CD14-positive monocyte (primary cell): ENCODE data around the gene CMTM2. TPM values are rescaled to one million over a fixed set of nuclear protein-coding genes. Genes with fewer than 3 reads are reported as not detected.
"Not testable (repeated sequence)": the region's sequence is repeated elsewhere in the genome, so short reads cannot be mapped to it uniquely, and the experiment has no call there.

Source experiments
- DNase-seq, 3 donors: peaks; one replicate each; pipeline ENCODE4 v3.0.0-alpha.2; 2011 to 2022
- H2AFZ ChIP-seq: 2 replicates; pipeline ENCODE4 v1.6.0; 2012; ENCODE audit warnings: mild to moderate bottlenecking, low read depth, low read length, inconsistent platforms; ENCODE audit not compliant: insufficient read depth, poor library complexity, severe bottlenecking
- H3K27ac ChIP-seq, 2 donors: 1 replicate in 1 of 2; 2 replicates in 1 of 2; pipeline ENCODE4 v1.5.1; 2012 to 2013; ENCODE audit warnings: low read length in 2 of 2, control low read depth in 1 of 2, inconsistent platforms in 1 of 2, low read depth in 1 of 2, mild to moderate bottlenecking in 1 of 2
- H3K27me3 ChIP-seq, 2 donors: one replicate each; pipeline versions ENCODE4 v1.6.0 to v1.6.1; 2011 to 2013; ENCODE audit warnings: low read length in 2 of 2; ENCODE audit not compliant: control insufficient read depth in 2 of 2, insufficient read depth in 2 of 2
- H3K36me3 ChIP-seq, 2 donors: replicated peaks in 1 of 2; 1 replicate in 1 of 2; 2 replicates in 1 of 2; pipeline versions ENCODE4 v1.5.1 to v1.6.1; 2012 to 2013; ENCODE audit warnings: low read length in 2 of 2, control low read depth in 1 of 2, inconsistent platforms in 1 of 2, mild to moderate bottlenecking in 1 of 2; ENCODE audit not compliant: insufficient read depth in 2 of 2, control insufficient read depth in 1 of 2
- H3K4me1 ChIP-seq, 2 donors: 1 replicate in 1 of 2; 2 replicates in 1 of 2; pipeline versions ENCODE4 v1.5.1 to v1.6.1; 2012 to 2013; ENCODE audit warnings: low read length in 2 of 2, control low read depth in 1 of 2, inconsistent platforms in 1 of 2, mild to moderate bottlenecking in 1 of 2, moderate library complexity in 1 of 2; ENCODE audit not compliant: insufficient read depth in 2 of 2, control insufficient read depth in 1 of 2
- H3K4me2 ChIP-seq: replicated peaks from 2 replicates; pipeline ENCODE3; 2012; ENCODE audit warnings: low read length, moderate library complexity, mild to moderate bottlenecking; ENCODE audit not compliant: poor library complexity, severe bottlenecking; ENCODE audit errors: extremely low read depth
- H3K4me3 ChIP-seq, 3 experiments: fragments of 200-600 bp in 1 of 3; sonication (generic) in 1 of 3; replicated peaks in 1 of 3; 1 replicate in 2 of 3; 2 replicates in 1 of 3; pipeline ENCODE4 v1.5.1; 2011 to 2013; ENCODE audit warnings: low read length in 3 of 3, mild to moderate bottlenecking in 3 of 3, control low read depth in 2 of 3, low read depth in 2 of 3, inconsistent platforms in 1 of 3, moderate library complexity in 1 of 3
- H3K79me2 ChIP-seq: 2 replicates; pipeline ENCODE4 v1.6.0; 2012; ENCODE audit warnings: mild to moderate bottlenecking, control low read depth, inconsistent platforms, low read length, moderate library complexity; ENCODE audit not compliant: insufficient read depth
- H3K9ac ChIP-seq: 2 replicates; pipeline ENCODE4 v1.6.0; 2017; ENCODE audit warnings: low read length, mild to moderate bottlenecking; ENCODE audit not compliant: insufficient read depth, poor library complexity, severe bottlenecking
- H3K9me3 ChIP-seq, 2 donors: replicated peaks in 1 of 2; 1 replicate in 1 of 2; 2 replicates in 1 of 2; pipeline versions ENCODE4 v1.5.1 to v1.6.1; 2012 to 2013; ENCODE audit warnings: low read length in 2 of 2, control low read depth in 1 of 2; ENCODE audit not compliant: control insufficient read depth in 1 of 2, insufficient read depth in 1 of 2
- H4K20me1 ChIP-seq: 2 replicates; pipeline ENCODE4 v1.6.0; 2012; ENCODE audit warnings: mild to moderate bottlenecking, low read length, control low read depth, moderate library complexity; ENCODE audit not compliant: insufficient read depth
- H3K27ac Mint-ChIP-seq, 7 donors: one replicate each; pipeline ENCODE4 v1.8.0; 2020; ENCODE audit warnings: mild to moderate bottlenecking in 7 of 7, mixed read lengths in 7 of 7, moderate library complexity in 6 of 7, inconsistent platforms in 2 of 7
- H3K27me3 Mint-ChIP-seq, 3 donors: one replicate each; pipeline ENCODE4 v1.8.0; 2021 to 2022; ENCODE audit warnings: low read depth in 3 of 3, mild to moderate bottlenecking in 3 of 3, mixed read lengths in 3 of 3, moderate library complexity in 3 of 3, inconsistent platforms in 1 of 3
- H3K36me3 Mint-ChIP-seq, 2 donors: one replicate each; pipeline ENCODE4 v1.8.0; 2020; ENCODE audit warnings: mixed read lengths in 2 of 2, inconsistent platforms in 1 of 2, mild to moderate bottlenecking in 1 of 2
- H3K4me1 Mint-ChIP-seq: one replicate; pipeline ENCODE4 v1.8.0; 2020; ENCODE audit warnings: mild to moderate bottlenecking, mixed read lengths
- H3K4me3 Mint-ChIP-seq, 2 donors: one replicate each; pipeline ENCODE4 v1.8.0; 2020; ENCODE audit warnings: mild to moderate bottlenecking in 2 of 2, mixed read lengths in 2 of 2, moderate library complexity in 1 of 2
- H3K9me3 Mint-ChIP-seq, 7 donors: one replicate each; pipeline ENCODE4 v1.8.0; 2020 to 2022; ENCODE audit warnings: mixed read lengths in 7 of 7, mild to moderate bottlenecking in 6 of 7, moderate library complexity in 6 of 7, inconsistent platforms in 2 of 7
- WGBS: methylation state at CpG from one replicate; pipeline ENCODE4 v1.1.5; 2013; ENCODE audit warnings: missing lambda C conversion rate; ENCODE audit not compliant: insufficient coverage; 5-methylcytosine and 5-hydroxymethylcytosine counted together
- intact Hi-C, 2 donors: fragments of 100-400 bp; cut with micrococcal nuclease; formaldehyde crosslinking; loops; one replicate each; pipeline versions ENCODE4 v1.15.0 to v1.15.1; 2023
- polyA plus RNA-seq, 3 donors: library from polyadenylated mRNA; depleted of rRNA in 1 of 3; unstranded in 2 of 3; stranded (reverse) in 1 of 3; fragments of 300-500 nt in 2 of 3; fragments of >200 nt in 1 of 3; fragmentation: Illumina TruSeq in 2 of 3; gene quantifications; 1 replicate in 2 of 3; 2 replicates in 1 of 3; pipeline ENCODE4 v1.2.3, GENCODE V29; 2012 to 2021
- TF ChIP-seq, protein P1 (sequence below): fragments of 200-600 bp; IDR thresholded peaks from one replicate; pipeline ENCODE4 v1.8.0; 2022; ENCODE audit warnings: antibody characterized with exemption, mild to moderate bottlenecking

CMTM2 gene
- polyA plus RNA-seq, 3 donors, result 11.0 to 41.6 (median 39.1) TPM

DNA sequence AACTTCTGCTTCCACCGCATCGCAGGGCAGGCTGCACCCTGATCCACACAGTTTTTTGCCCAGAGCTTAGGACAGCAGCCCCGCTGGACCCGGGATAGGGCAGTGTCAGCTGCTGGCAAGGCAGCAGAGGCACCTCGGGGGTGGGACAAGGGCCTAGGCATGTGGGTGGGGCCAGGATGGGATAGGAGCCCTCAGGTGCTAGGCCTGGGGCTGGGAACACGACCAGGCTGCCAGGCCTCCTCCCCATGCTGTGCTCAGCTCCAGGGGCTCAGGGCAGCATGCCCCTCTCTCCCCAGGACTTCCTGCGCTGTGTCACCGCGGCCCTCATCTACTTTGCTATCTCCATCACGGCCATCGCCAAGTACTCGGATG is 29.9 kb downstream of the CMTM2 start:
- Mint-ChIP-seq H3K27ac (peak overlapping the region in 1 of 7 donors; percentile 57), H3K36me3 (peaks cover 57 to 66% of the 10 kb centered on the region in 2 donors), H3K9me3 (no peaks in the 10 kb centered on the region), H3K27me3 (peaks cover 1 to 3% (median 1%) of the 10 kb centered on the region in 3 donors), H3K4me3 (no peak overlapping the region), H3K4me1 (peaks cover 34% of the 10 kb centered on the region)
- no peak overlapping the region for H3K4me2 ChIP-seq
- H3K27me3 ChIP-seq, result no peaks in the 10 kb centered on the region
- H3K4me1 ChIP-seq, result peaks cover 36 to 39% of the 10 kb centered on the region in 2 donors
- peaks cover 81% of the 10 kb centered on the region for H4K20me1 ChIP-seq
- intact Hi-C loops, result loop anchor here (5.0 to 10.0 kb wide), 2 partner anchors 202 to 256 kb away; no protein-coding TSS in a partner anchor
- H3K9ac ChIP-seq, result no peak overlapping the region
- H3K27ac ChIP-seq, result no peak overlapping the region
- H3K79me2 ChIP-seq, result peaks cover 53% of the 10 kb centered on the region
- H2AFZ ChIP-seq, result no peak overlapping the region
- 94% methylated on average over 10 of the region's 12 CpGs for WGBS
- TF ChIP-seq, protein P1, sequence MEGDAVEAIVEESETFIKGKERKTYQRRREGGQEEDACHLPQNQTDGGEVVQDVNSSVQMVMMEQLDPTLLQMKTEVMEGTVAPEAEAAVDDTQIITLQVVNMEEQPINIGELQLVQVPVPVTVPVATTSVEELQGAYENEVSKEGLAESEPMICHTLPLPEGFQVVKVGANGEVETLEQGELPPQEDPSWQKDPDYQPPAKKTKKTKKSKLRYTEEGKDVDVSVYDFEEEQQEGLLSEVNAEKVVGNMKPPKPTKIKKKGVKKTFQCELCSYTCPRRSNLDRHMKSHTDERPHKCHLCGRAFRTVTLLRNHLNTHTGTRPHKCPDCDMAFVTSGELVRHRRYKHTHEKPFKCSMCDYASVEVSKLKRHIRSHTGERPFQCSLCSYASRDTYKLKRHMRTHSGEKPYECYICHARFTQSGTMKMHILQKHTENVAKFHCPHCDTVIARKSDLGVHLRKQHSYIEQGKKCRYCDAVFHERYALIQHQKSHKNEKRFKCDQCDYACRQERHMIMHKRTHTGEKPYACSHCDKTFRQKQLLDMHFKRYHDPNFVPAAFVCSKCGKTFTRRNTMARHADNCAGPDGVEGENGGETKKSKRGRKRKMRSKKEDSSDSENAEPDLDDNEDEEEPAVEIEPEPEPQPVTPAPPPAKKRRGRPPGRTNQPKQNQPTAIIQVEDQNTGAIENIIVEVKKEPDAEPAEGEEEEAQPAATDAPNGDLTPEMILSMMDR, result no peak
- no peaks in the 10 kb centered on the region for H3K9me3 ChIP-seq
- DNase-seq, result no peak
- peaks cover 57 to 68% of the 10 kb centered on the region in 2 donors for H3K36me3 ChIP-seq
- H3K4me3 ChIP-seq, result no peak overlapping the region

DNA sequence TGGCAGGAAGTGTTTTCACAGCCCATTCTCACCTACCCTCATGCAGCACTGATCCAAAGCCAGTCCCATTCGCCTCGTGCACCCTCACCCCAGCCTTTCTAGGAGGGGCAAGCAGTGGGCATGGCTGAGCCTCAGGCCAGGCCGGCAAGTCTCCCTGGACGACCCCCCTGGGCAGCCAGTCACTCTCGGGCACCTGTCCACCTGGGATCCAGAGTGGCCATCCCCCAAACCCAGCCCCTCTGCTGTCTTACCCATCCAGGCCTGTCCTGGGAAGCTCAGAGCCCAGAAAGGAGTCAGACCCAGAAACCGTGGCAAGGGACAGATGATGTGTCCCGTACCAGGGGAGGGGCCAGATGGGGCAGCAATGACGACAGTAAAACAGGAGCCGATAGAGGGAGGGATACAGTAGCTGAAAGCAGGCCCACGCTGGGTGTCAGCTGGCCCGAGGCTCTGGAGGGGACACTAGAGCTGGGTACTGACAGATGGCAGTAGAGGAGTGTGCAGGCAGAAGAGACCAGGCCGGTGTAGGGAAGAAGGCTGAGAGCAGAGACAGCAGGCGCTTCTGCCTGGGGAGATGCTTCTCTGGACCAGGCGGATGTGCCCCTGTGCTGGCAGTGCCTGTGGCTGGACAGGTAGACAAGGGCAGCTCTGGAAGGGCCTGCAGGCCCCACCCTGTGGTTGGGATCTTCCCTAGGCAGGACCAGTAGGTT is 31.0 kb downstream of the CMTM2 start:
- peaks cover 33% of the 10 kb centered on the region for H3K4me1 Mint-ChIP-seq
- H3K27me3 Mint-ChIP-seq, result peaks cover 1 to 3% (median 1%) of the 10 kb centered on the region in 3 donors
- H3K79me2 ChIP-seq, result peaks cover 50% of the 10 kb centered on the region
- no peak overlapping the region for H3K9ac ChIP-seq
- no peak overlapping the region for H3K4me3 ChIP-seq
- no peak overlapping the region for H3K4me2 ChIP-seq
- H3K36me3 ChIP-seq, result peaks cover 67 to 80% of the 10 kb centered on the region in 2 donors
- DNase-seq, result no peak
- H3K4me3 Mint-ChIP-seq, result no peak overlapping the region
- WGBS, result 95% methylated on average over 12 of the region's 14 CpGs
- no peak overlapping the region for H2AFZ ChIP-seq
- H3K27me3 ChIP-seq, result no peaks in the 10 kb centered on the region
- H3K4me1 ChIP-seq, result peaks cover 34 to 38% of the 10 kb centered on the region in 2 donors
- H3K36me3 Mint-ChIP-seq, result peaks cover 68 to 78% of the 10 kb centered on the region in 2 donors
- peak overlapping the region in 1 of 7 donors; percentile 18 for H3K27ac Mint-ChIP-seq
- TF ChIP-seq, protein P1, result no peak
- H3K27ac ChIP-seq, result no peak overlapping the region
- H3K9me3 Mint-ChIP-seq, result no peaks in the 10 kb centered on the region
- no peaks in the 10 kb centered on the region for H3K9me3 ChIP-seq
- intact Hi-C loops, result no loop called here
- peaks cover 92% of the 10 kb centered on the region for H4K20me1 ChIP-seq

DNA sequence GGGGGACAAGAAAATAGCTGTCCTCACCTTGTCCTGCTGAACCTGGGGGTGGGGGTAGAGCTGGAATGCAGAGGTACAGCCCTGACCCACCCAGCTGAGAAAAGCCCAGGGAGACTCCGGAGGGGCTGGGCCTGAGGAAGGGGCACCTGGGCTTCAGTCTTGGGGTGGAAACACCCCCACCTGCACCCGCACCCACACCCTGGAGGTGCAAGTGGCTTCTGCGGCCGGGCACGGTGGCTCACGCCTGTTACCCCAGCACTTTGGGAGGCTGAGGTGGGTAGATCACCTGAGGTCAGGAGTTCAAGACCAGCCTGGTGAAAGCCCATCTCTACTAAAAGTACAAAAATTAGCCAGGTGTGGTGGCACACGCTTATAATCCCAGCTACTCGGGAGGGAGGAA is 32.6 kb downstream of the CMTM2 start:
- H3K4me3 ChIP-seq, H3K27ac ChIP-seq, H3K4me2 ChIP-seq, intact Hi-C loops, DNase-seq, H3K9me3 Mint-ChIP-seq, H2AFZ ChIP-seq, H3K4me3 Mint-ChIP-seq, H3K27me3 Mint-ChIP-seq, H3K27me3 ChIP-seq, H3K9me3 ChIP-seq, H3K9ac ChIP-seq: not testable (repeated sequence)
- peaks cover 37% of the 10 kb centered on the region for H3K4me1 Mint-ChIP-seq
- H3K4me1 ChIP-seq, result peaks cover 27 to 32% of the 10 kb centered on the region in 2 donors
- peaks cover 96% of the 10 kb centered on the region for H4K20me1 ChIP-seq
- H3K79me2 ChIP-seq, result peaks cover 34% of the 10 kb centered on the region
- peaks cover 69 to 82% of the 10 kb centered on the region in 2 donors for H3K36me3 Mint-ChIP-seq
- no CpG with 5 or more reads among the region's 8 CpGs for WGBS
- peak overlapping the region in 1 of 7 donors; percentile 46 for H3K27ac Mint-ChIP-seq
- peaks cover 67 to 90% of the 10 kb centered on the region in 2 donors for H3K36me3 ChIP-seq
